HG03439 (cell line): ENCODE data around the gene MED13L.

Experiments used
- ATAC-seq: cut with Tn5 transposase; IDR thresholded peaks from one replicate; pipeline ENCODE4 v1.9.1; 2021; ENCODE audit warnings: mild to moderate bottlenecking, moderate library complexity; ENCODE audit not compliant: unreplicated experiment

Gene MED13L

DNA sequence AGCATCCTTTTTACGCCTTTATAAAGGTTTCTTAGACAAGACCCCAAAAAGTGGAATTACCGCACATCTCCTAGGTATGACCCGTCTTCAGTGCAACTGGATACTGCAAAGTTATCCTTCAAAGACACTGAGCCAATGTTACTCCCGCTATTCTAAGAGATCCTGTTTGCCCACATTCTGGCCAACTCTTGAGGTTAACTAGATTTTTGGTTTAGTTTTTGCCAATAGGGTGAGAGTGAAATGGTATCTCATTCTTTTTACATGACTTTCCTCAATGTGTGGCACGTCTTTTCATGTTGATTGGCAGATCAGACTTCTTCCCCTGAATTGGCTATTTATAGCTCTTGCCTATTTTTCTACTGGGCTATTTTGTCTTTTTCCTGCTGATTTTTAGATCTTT is 347.2 kb downstream of the MED13L start:
- no peak for ATAC-seq

DNA sequence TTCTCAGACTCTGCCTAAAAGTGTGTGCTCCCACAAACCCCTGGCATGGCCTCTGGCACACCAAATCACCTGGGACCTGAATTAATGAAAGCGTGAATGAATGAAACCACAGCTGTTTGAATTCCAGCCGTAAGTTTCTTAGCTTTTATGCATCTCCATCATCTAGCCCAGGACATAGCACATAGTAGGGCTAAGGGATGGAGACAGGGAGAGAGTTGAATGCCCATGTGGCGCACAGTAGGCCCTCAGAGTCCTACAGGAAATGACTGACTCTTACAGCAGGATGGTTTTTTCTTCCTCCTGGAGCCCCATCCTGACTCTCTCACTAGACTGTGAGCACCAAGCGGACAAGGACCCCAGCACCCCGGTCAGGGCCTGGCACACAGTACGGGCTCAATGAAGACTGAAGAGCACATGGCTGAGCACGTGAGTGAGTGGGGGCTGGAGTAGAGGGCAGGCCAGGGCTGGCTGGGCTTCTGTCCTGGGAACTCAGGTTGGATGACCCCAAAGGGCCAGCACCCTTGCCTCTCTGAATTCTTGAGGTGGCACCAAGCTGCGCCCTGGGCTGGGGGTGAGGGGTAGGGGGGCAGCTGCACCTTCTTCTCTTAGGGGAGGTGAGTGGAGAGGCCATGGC is 351.3 kb downstream of the MED13L start:
- ATAC-seq: no peak

DNA sequence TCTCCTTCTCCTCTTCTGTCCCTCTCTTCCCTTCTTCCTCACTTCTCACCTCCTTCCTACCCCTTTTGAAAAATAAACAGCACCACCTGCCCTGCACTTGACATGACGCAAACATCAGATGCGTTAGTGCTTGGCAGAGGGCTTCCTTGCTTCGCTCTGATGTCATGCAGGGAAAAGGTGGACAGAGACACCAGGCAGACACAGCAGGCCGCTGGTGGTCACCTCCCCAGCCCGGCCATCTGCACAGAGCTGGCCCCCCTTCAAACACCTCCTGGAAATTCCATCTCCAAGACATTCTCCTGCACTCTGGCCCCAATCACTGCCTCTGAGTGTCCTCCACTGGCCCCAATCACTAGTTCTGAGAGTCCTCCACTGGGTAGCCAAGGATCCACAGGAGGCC is 353.6 kb downstream of the MED13L start:
- no peak for ATAC-seq

DNA sequence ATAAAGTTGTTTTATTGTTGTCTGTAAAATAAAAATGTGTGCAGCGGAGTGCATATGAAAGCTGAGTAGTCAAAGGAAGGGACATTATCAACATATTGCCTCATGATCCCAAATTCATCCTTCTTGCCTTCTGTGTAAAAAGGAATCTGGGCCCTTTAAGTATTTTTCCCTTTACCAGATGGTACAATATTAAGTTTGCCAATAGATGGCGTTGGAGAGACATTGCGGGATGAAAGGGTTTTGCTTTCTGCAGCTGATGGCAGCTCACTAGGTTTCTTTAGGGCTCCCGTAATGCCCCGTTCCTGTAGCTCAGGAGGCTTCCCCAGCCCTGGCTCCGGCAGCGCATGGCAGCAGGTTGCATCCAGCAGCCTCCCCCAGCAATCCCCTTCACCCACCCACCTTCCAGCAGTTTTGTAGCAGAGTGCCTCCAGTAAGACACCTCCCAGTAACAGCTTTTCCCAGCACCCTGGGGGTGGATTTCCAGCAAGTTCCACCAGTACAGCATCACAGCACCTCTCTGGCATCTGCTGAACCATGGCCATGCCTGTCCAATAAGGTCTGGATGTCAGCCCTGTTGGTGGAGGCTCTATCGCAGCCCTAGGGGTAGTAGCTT is 354.4 kb downstream of the MED13L start:
- ATAC-seq: no peak

DNA sequence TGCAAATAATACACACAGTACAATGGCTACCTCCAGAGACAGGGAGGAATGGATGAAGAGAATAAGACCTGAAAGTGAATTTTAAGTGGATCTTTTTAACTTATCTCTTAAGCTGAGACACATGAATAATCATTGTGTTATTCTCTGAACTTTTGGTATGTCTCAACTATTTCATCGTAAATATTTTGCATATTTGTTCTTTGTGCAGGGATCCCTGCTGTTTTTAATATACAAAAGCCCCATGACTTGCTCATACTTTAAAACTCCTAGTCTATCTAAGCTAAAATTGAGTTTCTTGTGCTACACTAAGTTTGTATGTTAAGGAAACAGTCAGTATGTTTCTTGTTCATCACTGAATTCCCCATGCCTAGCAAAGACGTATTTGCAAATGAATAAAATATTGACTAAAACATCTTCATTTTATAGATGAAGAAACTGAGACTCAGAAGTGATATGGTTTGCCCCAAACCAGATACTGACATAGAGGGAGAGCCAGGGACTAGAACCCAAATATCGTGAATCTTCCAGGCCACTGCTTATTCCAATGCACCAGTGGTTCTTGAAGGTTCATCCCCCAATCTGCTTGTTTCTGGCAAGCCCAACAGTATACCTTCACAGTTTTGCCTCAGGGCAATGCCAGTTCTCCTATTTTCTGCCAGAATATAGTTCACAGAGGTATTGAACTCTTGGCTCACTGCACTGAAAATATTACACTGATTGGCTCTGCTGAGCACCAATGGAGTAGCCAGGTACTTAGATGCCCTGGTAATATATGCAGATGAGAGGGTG is 356.9 kb downstream of the MED13L start:
- no peak for ATAC-seq

DNA sequence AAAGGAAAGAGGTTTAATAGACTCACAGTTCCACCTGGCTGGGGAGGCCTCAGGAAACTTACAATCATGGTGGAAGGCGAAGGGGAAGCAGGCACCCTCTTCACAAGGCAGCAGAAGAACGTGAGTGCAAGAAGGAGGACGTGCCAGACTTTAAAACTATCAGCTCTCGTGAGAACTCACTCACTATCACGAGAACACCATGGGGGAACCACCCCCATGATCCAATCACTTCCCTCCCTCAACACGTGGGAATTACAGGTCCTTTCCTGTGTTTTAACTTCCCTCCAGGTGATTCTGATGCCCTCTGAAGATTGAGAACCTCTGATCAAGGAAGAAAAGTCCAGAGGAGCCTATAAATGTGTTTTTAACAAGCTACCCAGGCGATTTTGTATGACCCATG is 358.7 kb downstream of the MED13L start:
- no peak for ATAC-seq

DNA sequence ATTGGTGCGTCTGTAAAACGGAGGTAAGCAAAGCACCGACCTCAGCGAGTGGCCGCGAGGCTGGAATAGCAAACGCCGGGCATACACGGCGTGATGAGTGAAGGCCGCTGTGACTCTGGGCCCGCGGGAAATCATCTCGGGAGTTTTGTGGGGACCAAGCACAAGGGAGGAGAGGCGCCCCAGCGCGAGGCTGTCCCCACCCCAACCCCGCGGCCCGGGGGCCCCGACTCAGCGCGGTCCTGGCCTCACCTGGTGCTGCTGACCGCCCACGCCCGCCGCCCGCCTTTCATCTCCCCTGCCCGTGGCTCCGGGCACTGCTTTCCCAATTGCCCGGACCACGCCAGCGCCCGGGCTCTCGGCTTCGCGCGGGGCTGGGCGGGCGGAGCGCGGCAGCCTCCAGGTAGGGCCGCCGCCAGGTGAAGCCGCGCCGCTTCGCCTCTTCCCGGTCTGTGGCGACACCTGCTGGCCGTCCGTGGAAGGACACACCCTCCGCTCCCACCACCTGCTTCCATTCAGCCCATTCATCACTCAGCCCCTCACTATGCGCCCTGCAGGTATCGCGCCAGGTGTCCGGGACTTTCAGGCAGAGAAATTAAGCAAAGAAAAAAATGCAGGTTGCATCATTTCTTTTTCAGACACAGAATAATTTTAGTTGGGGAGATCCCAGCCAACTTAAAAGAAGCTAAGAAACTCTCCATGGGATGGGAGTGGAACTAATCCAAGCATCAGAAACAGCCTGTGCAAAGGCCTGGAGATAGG is 360.4 kb downstream of the MED13L start:
- ATAC-seq: no peak

DNA sequence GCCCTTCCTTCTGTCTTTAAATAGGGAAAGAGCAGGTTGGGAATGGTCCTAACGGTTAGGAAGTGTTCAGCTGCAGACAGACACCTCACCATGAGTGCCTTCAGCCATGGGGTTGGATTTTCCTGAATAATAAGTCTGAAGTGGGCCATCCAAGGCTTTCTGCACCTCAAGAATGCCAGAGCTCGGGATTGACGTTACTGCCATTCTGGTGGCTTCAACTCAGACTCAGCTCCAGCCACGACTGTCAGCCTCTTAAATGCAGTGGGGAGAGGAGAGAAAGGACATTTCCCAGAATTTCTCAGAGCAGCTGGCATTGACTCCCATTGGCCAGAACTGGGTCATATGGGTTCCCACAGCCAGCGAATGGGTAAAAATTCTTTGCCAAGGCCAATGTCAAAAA is 363.4 kb downstream of the MED13L start:
- ATAC-seq: no peak

DNA sequence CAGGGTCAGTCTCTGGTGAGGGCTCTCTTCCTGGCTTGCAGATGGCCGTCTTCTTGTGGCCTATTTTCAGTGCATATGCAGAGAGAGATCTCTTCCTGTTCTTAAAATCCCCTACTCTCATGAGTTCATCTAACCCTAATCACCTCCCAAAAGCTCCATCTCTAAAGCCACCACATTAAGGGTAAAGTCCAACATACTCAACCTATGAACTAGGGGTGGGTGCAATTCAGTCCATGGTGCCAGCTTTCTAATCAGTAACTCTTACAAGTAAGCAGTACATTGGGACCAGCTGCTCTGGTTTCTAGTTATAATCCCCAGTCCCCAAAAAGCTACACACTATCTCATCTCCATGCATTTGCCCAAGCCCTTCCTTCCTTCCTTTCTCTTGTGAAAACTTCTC is 365.1 kb downstream of the MED13L start:
- no peak for ATAC-seq

DNA sequence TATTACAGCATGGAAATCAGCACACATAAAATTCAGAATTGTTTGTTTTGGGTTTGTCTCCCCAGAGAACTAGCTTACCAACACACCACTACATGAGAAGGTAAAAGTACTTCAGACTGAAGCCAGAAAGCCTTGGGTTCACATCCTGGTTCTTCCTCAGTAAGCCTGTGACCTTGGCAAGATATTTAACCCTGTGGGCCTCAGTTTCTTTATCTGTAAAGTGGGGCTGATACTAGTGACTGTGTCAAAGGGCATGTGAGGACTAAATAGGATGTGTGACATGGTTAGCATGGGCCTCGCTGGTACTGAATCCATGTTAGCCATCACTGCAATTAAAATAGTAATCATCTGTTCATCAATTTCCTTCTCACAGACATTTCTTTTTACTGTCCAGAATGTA is 366.1 kb downstream of the MED13L start:
- ATAC-seq: no peak

DNA sequence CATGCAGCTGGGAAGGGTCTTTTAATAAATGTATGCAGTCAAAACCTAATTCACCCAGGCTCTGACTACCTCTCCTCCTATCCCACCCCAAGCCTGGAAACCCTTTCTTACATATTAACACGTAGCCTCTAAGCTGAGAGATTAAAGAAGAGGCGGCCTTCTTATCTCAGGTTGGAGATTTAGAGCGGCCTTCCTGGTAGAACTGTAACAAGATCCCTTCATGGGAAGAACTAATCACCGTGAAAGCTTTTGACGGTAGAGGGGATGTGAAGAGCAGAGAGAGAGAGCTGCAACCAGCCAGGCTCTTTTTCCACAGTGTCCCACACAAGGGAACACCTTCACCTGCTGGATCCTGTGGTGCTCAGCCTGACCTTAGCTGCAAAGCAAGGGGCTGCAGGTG is 367.4 kb downstream of the MED13L start:
- no peak for ATAC-seq
